Endodermal cell (in vitro differentiated cells): ENCODE measurements around the gene DNAJC17. TPM values are rescaled to one million over a fixed set of nuclear protein-coding genes. Genes with fewer than 3 reads are reported as not detected.
A peak's percentile ranks its signal among the peaks of the same experiment; 100 is the strongest.

Experiments
- DNase-seq: peaks from one replicate; pipeline ENCODE4 v3.0.0-alpha.2; 2017
- H3K27ac ChIP-seq: 2 replicates; pipeline ENCODE4 v1.5.1; 2013; ENCODE audit warnings: mild to moderate bottlenecking, low read depth, low read length, moderate library complexity
- H3K27me3 ChIP-seq: 2 replicates; pipeline ENCODE4 v1.6.1; 2013; ENCODE audit warnings: mild to moderate bottlenecking, low read length, moderate library complexity; ENCODE audit not compliant: insufficient read depth, control insufficient read depth, poor library complexity, severe bottlenecking
- H3K36me3 ChIP-seq: 2 replicates; pipeline ENCODE4 v1.7.0; 2013; ENCODE audit warnings: mild to moderate bottlenecking, low read length, moderate library complexity; ENCODE audit not compliant: control insufficient read depth, insufficient read depth
- H3K4me1 ChIP-seq: one replicate; pipeline ENCODE4 v1.7.0; 2013; ENCODE audit warnings: low read length; ENCODE audit not compliant: control insufficient read depth, insufficient read depth
- H3K4me3 ChIP-seq: 2 replicates; pipeline ENCODE4 v1.5.1; 2013; ENCODE audit warnings: mild to moderate bottlenecking, low read length, moderate library complexity
- H3K9ac ChIP-seq: 2 replicates; pipeline ENCODE4 v1.6.1; 2013; ENCODE audit warnings: mild to moderate bottlenecking, low read length, moderate library complexity; ENCODE audit not compliant: poor library complexity, severe bottlenecking; ENCODE audit errors: extremely low read depth
- H3K9me3 ChIP-seq: 2 replicates; pipeline ENCODE4 v1.6.1; 2013; ENCODE audit warnings: mild to moderate bottlenecking, low read length, moderate library complexity; ENCODE audit not compliant: control insufficient read depth
- H3K27ac Mint-ChIP-seq: 2 replicates; pipeline ENCODE4 v1.8.0; 2020; ENCODE audit warnings: mixed read lengths
- H3K27me3 Mint-ChIP-seq: 2 replicates; pipeline ENCODE4 v1.8.0; 2021; ENCODE audit warnings: mild to moderate bottlenecking, mixed read lengths; ENCODE audit not compliant: insufficient read depth
- H3K36me3 Mint-ChIP-seq: 2 replicates; pipeline ENCODE4 v1.8.0; 2020; ENCODE audit warnings: low read depth, mixed read lengths
- H3K4me1 Mint-ChIP-seq: 2 replicates; pipeline ENCODE4 v1.8.0; 2020; ENCODE audit warnings: mixed read lengths
- H3K4me3 Mint-ChIP-seq: 2 replicates; pipeline ENCODE4 v1.8.0; 2020; ENCODE audit warnings: mild to moderate bottlenecking, moderate library complexity, mixed read lengths
- H3K9me3 Mint-ChIP-seq: 2 replicates; pipeline ENCODE4 v1.8.0; 2020; ENCODE audit warnings: mild to moderate bottlenecking, mixed read lengths
- WGBS, 2 experiments: methylation state at CpG; one replicate each; pipeline versions ENCODE4 v1.1.5 to v1.1.7; 2013; ENCODE audit warnings: missing lambda C conversion rate in 2 of 2, mixed read lengths in 1 of 2; ENCODE audit not compliant: insufficient coverage in 1 of 2, insufficient read length in 1 of 2; 5-methylcytosine and 5-hydroxymethylcytosine counted together
- total RNA-seq, 2 donors: library from RNA; stranded (reverse); fragmentation: NEBNext Ultra II Directional in 1 of 2; extraction: Animal tissue kit (Norgen Biotek cat#: 25700) in 1 of 2; gene quantifications; 2 replicates in 1 of 2; 3 replicates in 1 of 2; pipeline ENCODE4 v1.2.1, GENCODE V29; 2021
- TF ChIP-seq, protein P1 (sequence below): fragments of 200-600 bp; sonication (generic); conservative IDR thresholded peaks from 2 replicates; pipeline ENCODE4 v1.5.0; 2021; ENCODE audit warnings: antibody characterized with exemption, mild to moderate bottlenecking

Gene DNAJC17
- total RNA-seq, 2 donors from 2014 or later, result 34.0 to 41.0 TPM

DNA sequence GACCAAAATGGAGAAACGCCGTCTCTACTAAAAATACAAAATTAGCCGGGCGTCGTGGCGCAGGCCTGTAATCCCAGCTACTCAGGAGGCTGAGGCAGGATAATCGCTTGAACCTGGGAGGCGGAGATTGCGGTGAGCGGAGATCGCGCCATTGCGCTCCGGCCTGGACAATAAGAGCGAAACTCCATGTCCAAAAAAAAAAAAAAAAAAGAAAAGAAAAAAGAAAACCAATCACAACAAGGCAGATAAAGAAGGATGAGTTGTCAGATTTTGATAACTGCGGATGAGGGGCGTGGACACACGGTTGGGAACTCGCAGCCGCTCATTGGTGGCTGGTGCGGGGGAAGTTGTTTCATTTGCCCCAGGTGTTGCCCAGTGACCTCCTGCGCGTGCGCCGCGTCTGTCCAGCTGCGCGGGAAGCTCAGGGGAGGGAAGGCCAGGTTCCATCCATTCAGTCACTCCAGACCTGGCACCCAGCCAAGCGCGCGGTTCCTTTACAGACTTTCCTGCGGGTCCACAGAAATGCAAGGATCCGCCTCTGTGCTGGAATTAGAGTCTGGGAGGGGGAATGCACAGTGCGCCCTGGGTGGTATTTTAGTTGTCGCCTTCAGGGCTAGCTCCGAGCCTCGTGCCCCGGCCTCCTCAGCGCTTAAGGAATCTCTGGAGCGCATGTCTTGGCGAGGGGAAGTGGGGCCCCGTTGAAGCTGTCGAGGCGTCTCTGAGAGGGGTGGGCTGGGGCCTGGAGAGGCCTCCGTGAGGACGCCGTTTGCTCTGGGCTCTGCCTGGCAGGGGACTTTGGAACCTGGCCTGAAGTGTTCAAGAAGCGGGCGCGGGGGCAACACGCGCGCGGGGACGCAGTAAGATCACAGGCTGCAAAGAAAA is 44.1 kb downstream of the DNAJC17 start:
- Mint-ChIP-seq H3K36me3 (no peaks in the 10 kb centered on the region), H3K4me1 (peaks cover 21% of the 10 kb centered on the region), H3K27ac (peak overlapping the region; percentile 92), H3K9me3 (no peaks in the 10 kb centered on the region), H3K4me3 (peak overlapping the region; percentile 69), H3K27me3 (no peaks in the 10 kb centered on the region)
- Histone ChIP-seq H3K36me3 (no peaks in the 10 kb centered on the region), H3K9me3 (no peaks in the 10 kb centered on the region), H3K9ac (peak overlapping the region; percentile 58), H3K4me1 (peaks cover 8% of the 10 kb centered on the region), H3K27me3 (no peaks in the 10 kb centered on the region), H3K27ac (no peak overlapping the region), H3K4me3 (peak overlapping the region; percentile 85)
- TF ChIP-seq, protein P1, sequence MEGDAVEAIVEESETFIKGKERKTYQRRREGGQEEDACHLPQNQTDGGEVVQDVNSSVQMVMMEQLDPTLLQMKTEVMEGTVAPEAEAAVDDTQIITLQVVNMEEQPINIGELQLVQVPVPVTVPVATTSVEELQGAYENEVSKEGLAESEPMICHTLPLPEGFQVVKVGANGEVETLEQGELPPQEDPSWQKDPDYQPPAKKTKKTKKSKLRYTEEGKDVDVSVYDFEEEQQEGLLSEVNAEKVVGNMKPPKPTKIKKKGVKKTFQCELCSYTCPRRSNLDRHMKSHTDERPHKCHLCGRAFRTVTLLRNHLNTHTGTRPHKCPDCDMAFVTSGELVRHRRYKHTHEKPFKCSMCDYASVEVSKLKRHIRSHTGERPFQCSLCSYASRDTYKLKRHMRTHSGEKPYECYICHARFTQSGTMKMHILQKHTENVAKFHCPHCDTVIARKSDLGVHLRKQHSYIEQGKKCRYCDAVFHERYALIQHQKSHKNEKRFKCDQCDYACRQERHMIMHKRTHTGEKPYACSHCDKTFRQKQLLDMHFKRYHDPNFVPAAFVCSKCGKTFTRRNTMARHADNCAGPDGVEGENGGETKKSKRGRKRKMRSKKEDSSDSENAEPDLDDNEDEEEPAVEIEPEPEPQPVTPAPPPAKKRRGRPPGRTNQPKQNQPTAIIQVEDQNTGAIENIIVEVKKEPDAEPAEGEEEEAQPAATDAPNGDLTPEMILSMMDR, result no peak
- DNase-seq, result no peak
- 69 to 78% methylated on average over 24 to 52 of the region's 55 CpGs for WGBS, 2 experiments

DNA sequence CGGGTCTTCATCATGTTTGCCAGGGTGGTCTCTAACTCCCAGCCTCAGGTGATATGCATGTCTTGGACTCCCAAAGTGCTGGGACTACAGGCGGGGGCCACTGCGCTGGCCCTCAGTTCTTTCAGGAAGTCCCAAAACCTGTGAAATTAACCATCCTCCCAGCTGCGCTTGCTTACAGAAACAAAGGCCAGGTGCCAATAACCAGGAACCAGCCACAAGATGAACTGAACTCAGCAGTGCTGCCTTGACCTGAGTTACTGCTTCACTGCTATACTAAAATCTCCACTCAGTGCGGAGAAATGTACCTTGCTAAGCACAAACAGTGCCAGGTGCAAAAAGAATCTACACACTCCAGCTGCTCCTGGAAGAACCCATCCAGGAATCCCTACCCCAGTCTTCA is 47.3 kb downstream of the DNAJC17 start:
- no peaks in the 10 kb centered on the region for H3K9me3 ChIP-seq
- H3K4me1 ChIP-seq, result no peaks in the 10 kb centered on the region
- Mint-ChIP-seq H3K27ac (no peak overlapping the region), H3K4me3 (no peak overlapping the region), H3K4me1 (peaks cover 14% of the 10 kb centered on the region), H3K27me3 (no peaks in the 10 kb centered on the region), H3K36me3 (no peaks in the 10 kb centered on the region), H3K9me3 (no peaks in the 10 kb centered on the region)
- H3K27me3 ChIP-seq, result no peaks in the 10 kb centered on the region
- 93 to 95% methylated on average over 4 to 5 of the region's 5 CpGs for WGBS, 2 experiments
- H3K27ac ChIP-seq, result no peak overlapping the region
- no peak overlapping the region for H3K4me3 ChIP-seq
- H3K9ac ChIP-seq, result no peak overlapping the region
- TF ChIP-seq, protein P1, result no peak
- no peak for DNase-seq
- H3K36me3 ChIP-seq, result no peaks in the 10 kb centered on the region

DNA sequence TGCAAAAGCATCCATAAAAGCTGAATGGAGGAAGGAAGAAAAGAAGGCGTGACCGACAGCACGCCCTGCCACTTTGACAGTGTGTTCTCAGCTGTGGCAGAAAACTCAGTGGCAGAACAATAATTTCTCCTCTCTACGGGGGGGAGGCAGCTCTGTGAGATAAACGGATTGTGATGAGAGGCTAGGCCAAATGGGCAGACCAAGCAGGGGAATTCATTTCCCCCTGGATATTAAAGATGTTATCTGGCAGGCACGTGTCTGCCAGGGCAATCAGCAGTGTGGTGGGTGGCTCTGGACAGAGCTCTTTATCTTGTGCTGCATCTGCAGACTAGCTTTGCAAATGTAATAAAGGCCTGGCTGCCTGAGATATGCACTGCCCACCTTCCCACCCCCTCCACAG is 50.3 kb downstream of the DNAJC17 start:
- Mint-ChIP-seq H3K4me3 (no peak overlapping the region), H3K9me3 (no peaks in the 10 kb centered on the region), H3K27ac (peak overlapping the region; percentile 35), H3K27me3 (no peaks in the 10 kb centered on the region), H3K36me3 (no peaks in the 10 kb centered on the region), H3K4me1 (peaks cover 9% of the 10 kb centered on the region)
- no peaks in the 10 kb centered on the region for H3K4me1 ChIP-seq
- H3K9me3 ChIP-seq, result no peaks in the 10 kb centered on the region
- 75 to 91% methylated on average over 3 to 6 of the region's 6 CpGs for WGBS, 2 experiments
- H3K27me3 ChIP-seq, result no peaks in the 10 kb centered on the region
- TF ChIP-seq, protein P1, result no peak
- DNase-seq, result no peak
- peaks cover 11% of the 10 kb centered on the region for H3K36me3 ChIP-seq
- H3K9ac ChIP-seq, result no peak overlapping the region
- H3K4me3 ChIP-seq, result no peak overlapping the region
- no peak overlapping the region for H3K27ac ChIP-seq
